ENCODE data around the gene BAZ1A. TPM values are rescaled to one million over a fixed set of nuclear protein-coding genes. Genes with fewer than 3 reads are reported as not detected.
A peak's percentile ranks its signal among the peaks of the same experiment; 100 is the strongest.
"Not testable (repeated sequence)": the region's sequence is repeated elsewhere in the genome, so short reads cannot be mapped to it uniquely, and the experiment has no call there.

Gene BAZ1A
- total RNA-seq, 1 donor from 2014 or later = 39.7 TPM

- no peak for DNase-seq (ENCODE audit: low spot score)
Measured at GRCh38 chr14:34782031-34782430, 93.1 kb downstream of the BAZ1A start.

GRCh38 chr14:34781242-34781641 is 93.9 kb downstream of the BAZ1A start:
- DNase-seq (ENCODE audit: low spot score) = no peak

DNA sequence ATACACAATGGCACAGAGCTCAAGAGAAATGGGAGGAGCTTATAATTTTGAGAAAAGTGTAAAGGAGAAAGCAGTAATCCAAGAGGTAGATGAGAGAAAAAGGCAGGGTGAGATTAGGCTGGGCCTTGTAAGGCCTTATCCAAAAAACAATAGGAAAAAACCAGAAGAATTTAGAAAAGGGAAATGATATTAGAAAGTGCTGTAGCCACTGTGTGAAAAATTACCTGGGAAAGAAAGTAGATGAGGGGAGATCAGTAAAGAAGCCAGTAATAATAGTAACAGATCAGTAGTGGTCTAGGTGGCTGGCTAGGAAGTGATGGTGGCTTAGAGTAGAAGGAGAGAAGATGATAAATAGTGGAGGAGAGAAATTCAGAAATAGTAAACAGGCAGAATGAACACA is 94.5 kb downstream of the BAZ1A start:
- no peak for DNase-seq (ENCODE audit: low spot score)

GRCh38 chr14:34778744-34779143 is 96.4 kb downstream of the BAZ1A start:
- DNase-seq (ENCODE audit: low spot score) = no peak

DNA sequence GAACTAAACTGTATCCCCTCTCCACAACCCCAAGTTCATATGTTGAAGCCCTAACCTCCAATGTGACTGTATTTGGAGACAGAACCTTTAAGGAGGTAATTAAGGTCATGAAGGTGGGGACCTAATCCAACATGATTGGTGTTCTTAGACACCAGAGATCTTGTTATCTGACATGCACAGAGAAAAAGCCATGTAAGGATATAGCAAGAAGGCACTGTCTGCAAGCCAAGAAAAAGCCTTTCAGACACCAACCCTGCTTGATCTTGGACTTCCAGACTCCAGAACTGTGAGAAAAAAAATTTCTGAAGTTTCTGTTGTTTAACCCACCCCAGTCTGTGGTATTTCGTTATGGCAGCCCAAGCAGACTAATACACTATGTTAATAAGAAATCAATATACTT is 98.5 kb downstream of the BAZ1A start:
- no peak for DNase-seq (ENCODE audit: low spot score)

DNA sequence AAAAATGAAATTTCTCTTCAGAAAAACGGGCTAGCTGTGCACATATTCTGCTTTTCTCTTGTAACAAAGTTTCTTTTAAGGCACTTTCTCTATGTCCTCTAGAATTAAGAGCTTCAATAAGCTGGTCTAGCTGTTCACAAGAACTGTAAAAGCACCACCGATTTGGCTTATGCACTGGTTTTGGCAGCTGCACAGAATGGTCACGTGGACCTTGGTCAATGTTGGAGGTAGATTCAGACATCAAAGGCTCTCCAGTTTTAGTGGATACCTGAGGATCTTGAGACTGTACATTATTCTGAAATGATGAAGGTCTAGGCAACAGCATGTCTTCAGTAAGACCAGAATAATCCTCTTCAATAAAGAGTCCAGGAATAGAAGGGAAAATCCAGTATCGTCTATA is 99.2 kb downstream of the BAZ1A start:
- DNase-seq (ENCODE audit: low spot score) = no peak

DNA sequence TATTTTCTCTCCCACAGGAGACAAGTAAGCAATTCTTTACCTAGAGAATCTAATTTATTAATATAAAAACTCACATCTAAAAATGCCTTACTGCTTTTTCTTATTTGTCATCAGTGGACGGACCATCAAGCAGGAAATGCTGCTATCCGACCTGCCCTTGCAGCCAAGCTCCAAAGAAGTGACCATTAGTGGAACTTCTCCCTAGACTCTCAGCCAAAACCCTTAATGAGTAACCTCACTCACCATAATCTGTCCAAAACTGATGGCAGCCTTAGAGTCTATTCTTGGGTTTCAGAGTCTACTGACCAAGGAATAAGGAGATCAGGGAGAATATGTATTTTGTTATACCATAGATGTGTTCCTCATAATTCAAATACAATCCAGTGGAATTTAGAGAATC is 99.8 kb downstream of the BAZ1A start:
- no peak for DNase-seq (ENCODE audit: low spot score)

- no peak for DNase-seq (ENCODE audit: low spot score)
Measured at GRCh38 chr14:34770901-34771300, 104.3 kb downstream of the BAZ1A start.

- peak; percentile 35 for DNase-seq (ENCODE audit: low spot score)
Measured at GRCh38 chr14:34766606-34767005, 108.6 kb downstream of the BAZ1A start.

DNA sequence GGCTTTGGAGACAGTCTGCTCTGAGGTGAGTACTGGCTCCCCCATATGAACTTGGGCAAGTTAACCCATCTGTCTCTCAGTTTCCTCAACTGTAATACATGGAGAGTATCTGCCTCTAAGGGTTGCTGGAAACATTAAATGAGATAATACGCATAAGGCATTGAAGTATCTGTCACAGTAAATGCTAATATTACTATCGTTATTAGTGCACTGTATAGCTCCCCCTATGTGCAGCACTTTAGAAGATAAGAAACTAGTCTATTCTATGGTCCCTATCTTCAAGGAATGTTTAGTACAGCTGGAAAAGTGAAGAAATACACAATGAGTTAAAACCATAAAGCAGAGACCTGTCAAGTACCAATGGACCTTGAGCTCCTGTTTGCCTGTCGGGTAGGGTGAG is 109.1 kb downstream of the BAZ1A start:
- DNase-seq (ENCODE audit: low spot score) = no peak

- no peak for DNase-seq (ENCODE audit: low spot score)
Measured at GRCh38 chr14:34755215-34755614, 119.9 kb downstream of the BAZ1A start.

DNA sequence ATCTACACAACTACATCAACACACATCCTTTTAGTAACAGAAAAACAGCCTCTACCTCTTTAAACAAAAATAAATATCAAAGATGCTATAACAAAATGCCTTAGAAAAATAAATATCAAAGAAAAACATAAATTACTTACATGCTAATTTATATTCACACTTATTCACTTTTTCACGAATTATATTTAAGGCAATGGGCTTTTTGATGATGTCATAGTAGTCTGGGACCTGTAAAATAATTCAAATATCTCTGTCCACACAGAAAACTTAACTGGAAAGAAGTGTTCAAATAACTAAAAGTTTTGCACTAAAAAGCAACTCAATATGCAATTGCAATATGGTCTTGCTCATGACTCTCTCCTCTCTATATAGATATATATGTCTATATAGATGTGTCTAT is 120.5 kb downstream of the BAZ1A start:
- DNase-seq (ENCODE audit: low spot score) = no peak

DNA sequence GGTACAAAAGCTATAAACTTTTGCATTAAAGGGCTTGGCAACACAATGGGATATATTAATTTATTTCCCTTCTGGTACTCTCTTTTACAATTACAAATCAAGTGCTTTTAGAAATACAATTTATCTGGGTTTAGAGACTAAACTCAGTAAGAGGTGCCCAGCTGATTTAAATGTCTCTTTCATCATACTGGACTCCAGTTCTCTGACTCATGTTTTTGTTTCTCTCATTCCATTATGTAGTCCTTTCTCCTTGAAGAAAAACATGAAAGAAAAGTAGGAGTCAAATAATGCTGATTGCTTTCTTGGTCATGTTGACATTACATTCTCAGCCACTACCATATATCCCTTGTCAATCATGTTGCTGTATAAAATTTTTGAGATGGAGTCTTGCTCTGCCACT is 124.5 kb downstream of the BAZ1A start:
- DNase-seq (ENCODE audit: low spot score) = no peak

- DNase-seq (ENCODE audit: low spot score) = no peak
Measured at GRCh38 chr14:34750233-34750632, 124.9 kb downstream of the BAZ1A start.

GRCh38 chr14:34749408-34749807 is 125.8 kb downstream of the BAZ1A start:
- no peak for DNase-seq (ENCODE audit: low spot score)

GRCh38 chr14:34742270-34743115 is 132.7 kb downstream of the BAZ1A start:
- no peak for DNase-seq (ENCODE audit: low spot score)

- DNase-seq (ENCODE audit: low spot score) = peak; percentile 11
Measured at GRCh38 chr14:34741840-34742239, 133.3 kb downstream of the BAZ1A start.

DNA sequence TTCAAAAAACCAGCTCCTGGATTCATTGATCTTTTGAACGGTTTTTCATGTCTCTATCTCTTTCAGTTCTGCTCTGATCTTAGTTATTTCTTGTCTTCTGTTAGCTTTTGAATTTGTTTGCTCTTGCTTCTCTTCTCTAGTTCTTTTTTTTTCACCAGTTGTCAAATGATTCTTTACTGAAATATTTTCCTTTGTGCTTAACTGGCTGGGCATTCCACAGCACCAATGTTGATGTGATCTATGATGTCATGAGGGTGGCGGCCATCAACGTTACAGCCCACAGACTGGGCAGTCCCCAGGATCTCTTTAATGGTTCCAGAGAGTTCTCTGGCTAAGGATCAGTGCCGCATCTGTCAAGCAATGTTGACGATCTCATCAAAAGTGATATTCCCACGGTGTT is 135.0 kb downstream of the BAZ1A start:
- DNase-seq (ENCODE audit: low spot score) = not testable (repeated sequence)

- DNase-seq (ENCODE audit: low spot score) = not testable (repeated sequence)
Measured at GRCh38 chr14:34737079-34737478, 138.1 kb downstream of the BAZ1A start.

DNA sequence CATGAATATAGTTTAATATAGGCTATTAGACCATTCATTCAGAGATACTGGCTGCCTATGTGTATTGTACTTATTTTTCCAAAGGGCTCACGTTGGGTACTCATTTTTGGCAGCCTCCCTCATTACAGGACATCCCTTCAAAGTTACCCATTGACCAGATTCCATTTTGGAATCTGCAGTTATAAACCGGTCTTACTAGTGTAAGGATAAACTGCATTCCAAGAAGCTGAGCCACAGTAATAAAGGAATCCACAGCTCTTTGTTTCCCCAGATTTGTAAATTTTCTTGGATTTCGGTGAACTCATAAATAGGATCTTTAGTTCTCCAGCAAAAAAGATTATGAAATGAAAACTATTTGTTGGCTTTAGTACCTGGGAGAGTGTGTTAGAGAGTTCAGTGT is 141.9 kb downstream of the BAZ1A start:
- DNase-seq (ENCODE audit: low spot score) = peak; percentile 53

- DNase-seq (ENCODE audit: low spot score) = no peak
Measured at GRCh38 chr14:34732802-34733201, 142.4 kb downstream of the BAZ1A start.

DNA sequence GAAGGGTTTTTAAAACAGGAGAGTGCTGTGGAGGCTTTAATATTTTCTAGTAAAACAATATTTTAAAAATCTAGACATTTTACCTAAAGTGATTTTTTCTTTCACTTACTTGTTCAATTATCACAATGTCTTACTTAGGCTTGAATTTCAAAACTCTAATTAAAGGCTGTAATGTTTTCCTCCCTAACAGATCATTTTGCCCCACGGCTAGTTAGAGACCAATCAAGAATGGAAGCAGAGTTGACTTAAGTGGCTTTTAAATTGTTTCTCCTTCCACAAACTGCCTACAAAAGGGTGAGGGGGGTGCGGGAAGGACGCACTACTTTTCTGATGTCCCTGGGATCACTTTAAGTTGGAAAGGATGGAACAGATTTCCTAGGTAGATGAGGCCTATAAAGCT is 151.3 kb downstream of the BAZ1A start:
- no peak for DNase-seq (ENCODE audit: low spot score)

- peak; percentile 69 for DNase-seq (ENCODE audit: low spot score)
Measured at GRCh38 chr14:34722723-34723545, 152.2 kb downstream of the BAZ1A start.
